Esophagus squamous epithelium (tissue), 4 donors: Measurements from ENCODE around the gene FCHSD2.

Experiments used
- CTCF ChIP-seq, 6 experiments: fragments of 450-650 bp in 4 of 6; fragments of 200-600 bp in 2 of 6; sonication (generic) in 2 of 6; IDR thresholded peaks; one replicate each; pipeline ENCODE4 v1.5.1; 2016 to 2019; ENCODE audit warnings: antibody characterized with exemption in 6 of 6, mild to moderate bottlenecking in 4 of 6, moderate library complexity in 4 of 6
- POLR2A ChIP-seq, 4 donors: fragments of 450-650 bp; IDR thresholded peaks; one replicate each; pipeline ENCODE4 v1.6.1; 2017; ENCODE audit warnings: antibody characterized with exemption in 4 of 4, mild to moderate bottlenecking in 4 of 4, moderate library complexity in 3 of 4

- no peak for TF ChIP-seq POLR2A (IDR thresholded peaks at IDR 0.05)
- peak; percentile 80 to 95 (median 88) for TF ChIP-seq CTCF (IDR thresholded peaks at IDR 0.05)
These were observed 43.0 kb upstream of the FCHSD2 start for GRCh38 chr11:73184953-73185671.
